Measurements from ENCODE around the gene SH3YL1. TPM values are rescaled to one million over a fixed set of nuclear protein-coding genes. Genes with fewer than 3 reads are reported as not detected.

The SH3YL1 gene
- total RNA-seq, 1 experiment from 2014 or later = 33.0 TPM

DNA sequence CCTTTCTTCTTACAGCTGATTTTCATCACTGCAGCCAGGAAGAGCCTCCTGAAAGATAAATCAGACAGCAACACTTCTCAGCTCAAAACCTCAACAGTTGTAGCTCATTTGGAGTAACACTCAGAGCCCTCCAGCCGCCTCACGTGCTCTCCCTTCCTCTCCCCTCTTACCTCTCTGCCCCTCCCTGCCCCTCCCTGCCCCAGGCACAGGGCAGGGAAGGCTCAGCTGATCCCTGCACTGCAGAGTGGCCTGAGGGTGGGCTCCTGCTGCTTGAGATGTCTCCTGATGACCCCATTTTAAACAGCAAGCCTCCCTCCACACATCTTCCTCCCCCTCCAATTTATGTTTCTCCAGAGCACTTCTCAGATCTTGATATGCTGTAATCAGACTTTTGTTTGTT is 54.4 kb downstream of the SH3YL1 start:
- Histone ChIP-seq H3K9me3 (ENCODE audit: low read depth, low read length, poor library complexity, severe bottlenecking) (peaks cover 11% of the 10 kb centered on the region), H3K4me1 (ENCODE audit: insufficient read depth, low read length, poor library complexity, severe bottlenecking) (no peaks in the 10 kb centered on the region), H3K36me3 (ENCODE audit: insufficient read depth, low read length, poor library complexity, severe bottlenecking) (no peaks in the 10 kb centered on the region), H3K27me3 (replicated peaks; ENCODE audit: insufficient read depth, low read depth, low read length, poor library complexity) (peaks cover 33% of the 10 kb centered on the region), H3K27ac (ENCODE audit: low read depth, low read length, poor library complexity, severe bottlenecking) (no peak overlapping the region), H3K4me3 (ENCODE audit: low read depth, low read length, poor library complexity, severe bottlenecking) (no peak overlapping the region)
- no peak for TF ChIP-seq EZH2 (IDR thresholded peaks at IDR 0.05; ENCODE audit: borderline replicate concordance, low read depth, low read length, poor library complexity, severe bottlenecking)
- TF ChIP-seq, protein P1, sequence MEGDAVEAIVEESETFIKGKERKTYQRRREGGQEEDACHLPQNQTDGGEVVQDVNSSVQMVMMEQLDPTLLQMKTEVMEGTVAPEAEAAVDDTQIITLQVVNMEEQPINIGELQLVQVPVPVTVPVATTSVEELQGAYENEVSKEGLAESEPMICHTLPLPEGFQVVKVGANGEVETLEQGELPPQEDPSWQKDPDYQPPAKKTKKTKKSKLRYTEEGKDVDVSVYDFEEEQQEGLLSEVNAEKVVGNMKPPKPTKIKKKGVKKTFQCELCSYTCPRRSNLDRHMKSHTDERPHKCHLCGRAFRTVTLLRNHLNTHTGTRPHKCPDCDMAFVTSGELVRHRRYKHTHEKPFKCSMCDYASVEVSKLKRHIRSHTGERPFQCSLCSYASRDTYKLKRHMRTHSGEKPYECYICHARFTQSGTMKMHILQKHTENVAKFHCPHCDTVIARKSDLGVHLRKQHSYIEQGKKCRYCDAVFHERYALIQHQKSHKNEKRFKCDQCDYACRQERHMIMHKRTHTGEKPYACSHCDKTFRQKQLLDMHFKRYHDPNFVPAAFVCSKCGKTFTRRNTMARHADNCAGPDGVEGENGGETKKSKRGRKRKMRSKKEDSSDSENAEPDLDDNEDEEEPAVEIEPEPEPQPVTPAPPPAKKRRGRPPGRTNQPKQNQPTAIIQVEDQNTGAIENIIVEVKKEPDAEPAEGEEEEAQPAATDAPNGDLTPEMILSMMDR (conservative IDR thresholded peaks at IDR 0.05; ENCODE audit: low read depth, low read length) = no peak
- intact Hi-C loops (cut with micrococcal nuclease; ENCODE audit: unreplicated experiment) = no loop called here
- POLR2A ChIA-PET (ENCODE audit: low non-redundant PET) = no interaction called here
- DNase-seq (ENCODE audit: low spot score) = no peak
- BruUV-seq (replicated peaks) = no TSS peak
- CTCF ChIA-PET = no interaction called here

- intact Hi-C loops (cut with micrococcal nuclease; ENCODE audit: unreplicated experiment) = no loop called here
- CTCF ChIA-PET = no interaction called here
Measured at GRCh38 chr2:208335-208734, 55.5 kb downstream of the SH3YL1 start.

DNA sequence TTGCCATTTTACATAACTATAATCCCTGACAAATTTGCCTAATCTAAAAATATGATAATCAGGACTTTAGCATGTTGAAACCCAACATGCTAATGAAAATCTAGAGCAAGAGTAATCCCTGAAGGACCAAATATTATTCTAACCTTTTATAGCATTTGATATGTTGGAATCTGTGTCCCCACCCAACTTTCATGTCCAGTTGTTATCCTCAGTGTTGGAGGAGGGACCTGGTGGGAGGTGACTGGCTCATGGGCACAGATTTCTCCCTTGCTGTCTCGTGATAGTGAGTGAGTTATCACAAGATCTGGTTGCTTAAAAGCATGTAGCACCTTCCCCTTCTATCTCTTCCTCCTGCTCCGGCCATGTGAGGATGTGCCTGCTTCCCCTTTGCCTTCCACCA is 59.8 kb downstream of the SH3YL1 start:
- Histone ChIP-seq H3K4me1 (ENCODE audit: insufficient read depth, low read length, poor library complexity, severe bottlenecking) (no peaks in the 10 kb centered on the region), H3K4me3 (ENCODE audit: low read depth, low read length, poor library complexity, severe bottlenecking) (no peak overlapping the region), H3K9me3 (ENCODE audit: low read depth, low read length, poor library complexity, severe bottlenecking) (no peaks in the 10 kb centered on the region), H3K36me3 (ENCODE audit: insufficient read depth, low read length, poor library complexity, severe bottlenecking) (no peaks in the 10 kb centered on the region), H3K27ac (ENCODE audit: low read depth, low read length, poor library complexity, severe bottlenecking) (no peak overlapping the region), H3K27me3 (replicated peaks; ENCODE audit: insufficient read depth, low read depth, low read length, poor library complexity) (peaks cover 6% of the 10 kb centered on the region)
- ChIA-PET POLR2A (ENCODE audit: low non-redundant PET) (no interaction called here), CTCF (no interaction called here)
- no TSS peak for BruUV-seq (replicated peaks)
- intact Hi-C loops (cut with micrococcal nuclease; ENCODE audit: unreplicated experiment) = no loop called here
- no peak for DNase-seq (ENCODE audit: low spot score)
- TF ChIP-seq EZH2 (IDR thresholded peaks at IDR 0.05; ENCODE audit: borderline replicate concordance, low read depth, low read length, poor library complexity, severe bottlenecking) = no peak

More at GRCh38 chr2:208335-208734, 55.5 kb downstream of the SH3YL1 start:
- no peak for DNase-seq (ENCODE audit: low spot score)
- POLR2A ChIA-PET (ENCODE audit: low non-redundant PET) = no interaction called here
- H3K4me1 ChIP-seq (ENCODE audit: insufficient read depth, low read length, poor library complexity, severe bottlenecking) = no peaks in the 10 kb centered on the region
- no peak overlapping the region for H3K4me3 ChIP-seq (ENCODE audit: low read depth, low read length, poor library complexity, severe bottlenecking)
- H3K9me3 ChIP-seq (ENCODE audit: low read depth, low read length, poor library complexity, severe bottlenecking) = peaks cover 11% of the 10 kb centered on the region
- no TSS peak for BruUV-seq (replicated peaks)
- peaks cover 25% of the 10 kb centered on the region for H3K27me3 ChIP-seq (replicated peaks; ENCODE audit: insufficient read depth, low read depth, low read length, poor library complexity)
- TF ChIP-seq, protein P1 (conservative IDR thresholded peaks at IDR 0.05; ENCODE audit: low read depth, low read length) = no peak
- TF ChIP-seq EZH2 (IDR thresholded peaks at IDR 0.05; ENCODE audit: borderline replicate concordance, low read depth, low read length, poor library complexity, severe bottlenecking) = no peak
- no peak overlapping the region for H3K27ac ChIP-seq (ENCODE audit: low read depth, low read length, poor library complexity, severe bottlenecking)
- no peaks in the 10 kb centered on the region for H3K36me3 ChIP-seq (ENCODE audit: insufficient read depth, low read length, poor library complexity, severe bottlenecking)

- Histone ChIP-seq H3K27me3 (replicated peaks; ENCODE audit: insufficient read depth, low read depth, low read length, poor library complexity) (no peaks in the 10 kb centered on the region), H3K4me3 (ENCODE audit: low read depth, low read length, poor library complexity, severe bottlenecking) (no peak overlapping the region), H3K27ac (ENCODE audit: low read depth, low read length, poor library complexity, severe bottlenecking) (no peak overlapping the region), H3K9me3 (ENCODE audit: low read depth, low read length, poor library complexity, severe bottlenecking) (no peaks in the 10 kb centered on the region), H3K4me1 (ENCODE audit: insufficient read depth, low read length, poor library complexity, severe bottlenecking) (no peaks in the 10 kb centered on the region), H3K36me3 (ENCODE audit: insufficient read depth, low read length, poor library complexity, severe bottlenecking) (no peaks in the 10 kb centered on the region)
- no TSS peak for BruUV-seq (replicated peaks)
- no peak for DNase-seq (ENCODE audit: low spot score)
- ChIA-PET CTCF (no interaction called here), POLR2A (ENCODE audit: low non-redundant PET) (no interaction called here)
- intact Hi-C loops (cut with micrococcal nuclease; ENCODE audit: unreplicated experiment) = no loop called here
- TF ChIP-seq EZH2 (IDR thresholded peaks at IDR 0.05; ENCODE audit: borderline replicate concordance, low read depth, low read length, poor library complexity, severe bottlenecking) = no peak
- TF ChIP-seq, protein P1 (conservative IDR thresholded peaks at IDR 0.05; ENCODE audit: low read depth, low read length) = no peak
Measured at GRCh38 chr2:203401-203800, 60.4 kb downstream of the SH3YL1 start.

Data from A673 (cell line).